COR-L47 (cell line): ENCODE data around the gene PILRB.
"Not testable (repeated sequence)": the region's sequence is repeated elsewhere in the genome, so short reads cannot be mapped to it uniquely, and the experiment has no call there.

Experiments used
- DNase-seq: peaks from one replicate; lab custom pipeline; 2025; lab: John Stamatoyannopoulos, UW

The PILRB gene

DNA sequence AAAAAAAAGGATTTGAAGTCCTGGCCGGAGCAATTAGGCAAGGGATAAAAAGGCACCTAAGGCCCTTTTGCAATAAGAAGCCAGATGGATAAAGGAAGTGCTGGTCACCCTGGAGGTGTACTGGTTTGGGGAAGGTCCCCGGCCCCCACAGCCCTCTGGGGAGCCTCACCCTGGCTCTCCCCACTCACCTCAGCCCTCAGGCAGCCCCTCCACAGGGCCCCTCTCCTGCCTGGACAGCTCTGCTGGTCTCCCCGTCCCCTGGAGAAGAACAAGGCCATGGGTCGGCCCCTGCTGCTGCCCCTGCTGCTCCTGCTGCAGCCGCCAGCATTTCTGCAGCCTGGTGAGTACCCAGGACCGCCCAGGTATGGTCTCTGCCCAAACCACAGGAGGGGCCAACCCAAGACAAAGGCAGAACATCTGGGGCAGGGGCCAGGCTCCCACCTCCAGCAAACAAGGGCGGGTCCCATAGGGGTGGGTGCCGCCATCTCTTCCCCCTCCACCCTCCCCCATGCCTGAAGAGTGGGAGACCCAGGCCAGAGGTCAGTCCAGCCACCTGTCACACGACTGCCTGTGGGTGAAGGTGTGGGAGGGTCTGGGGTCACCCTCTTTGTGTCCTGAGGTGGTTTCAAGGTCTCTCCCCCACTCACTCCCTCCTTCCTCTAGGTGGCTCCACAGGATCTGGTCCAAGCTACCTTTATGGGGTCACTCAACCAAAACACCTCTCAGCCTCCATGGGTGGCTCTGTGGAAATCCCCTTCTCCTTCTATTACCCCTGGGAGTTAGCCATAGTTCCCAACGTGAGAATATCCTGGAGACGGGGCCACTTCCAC, at the start of gene PILRB:
Gene PILRB, plus strand, starts transcription at position 91 of the 830 bp plus-strand sequence. Its CDS starts 186 bp downstream, at position 277.
- DNase-seq, result no peak

DNA sequence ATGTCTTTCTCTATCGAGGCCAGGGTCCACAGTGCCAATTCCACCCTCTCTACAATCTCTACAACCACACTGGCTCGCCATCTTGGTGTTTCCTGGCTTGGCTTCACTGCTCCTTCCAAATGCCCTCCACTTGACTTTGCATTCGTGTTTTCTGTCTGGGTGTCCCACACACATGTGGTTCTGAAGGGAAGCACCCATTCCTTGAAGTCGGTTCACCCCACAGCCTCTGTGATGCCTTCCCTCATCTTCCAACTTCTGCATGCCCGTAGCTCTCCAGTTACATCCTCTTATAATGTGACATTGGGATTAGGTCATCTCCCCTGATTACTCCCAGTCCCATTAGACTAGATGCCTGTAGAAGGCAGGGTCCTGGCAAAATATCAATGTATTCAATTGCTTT, 39.6 kb upstream of the PILRB start:
- not testable (repeated sequence) for DNase-seq

DNA sequence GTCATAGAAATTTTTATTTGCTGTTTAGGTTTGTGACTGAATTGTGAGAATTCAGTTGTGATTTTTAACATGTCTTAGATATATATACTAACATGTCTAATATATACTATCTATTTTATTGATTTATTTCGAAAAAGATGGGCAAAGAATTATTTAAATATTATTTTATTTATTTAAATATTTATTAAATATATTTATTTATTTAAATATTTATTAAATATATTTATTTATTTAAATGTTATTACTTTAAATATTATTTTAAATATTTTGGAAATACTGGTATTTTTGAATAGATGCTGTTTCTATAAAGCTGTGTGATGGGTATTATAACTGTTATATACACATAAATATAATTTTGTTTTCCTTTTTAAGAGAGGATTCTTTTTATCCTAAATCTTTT, 36.3 kb upstream of the PILRB start:
- not testable (repeated sequence) for DNase-seq

DNA sequence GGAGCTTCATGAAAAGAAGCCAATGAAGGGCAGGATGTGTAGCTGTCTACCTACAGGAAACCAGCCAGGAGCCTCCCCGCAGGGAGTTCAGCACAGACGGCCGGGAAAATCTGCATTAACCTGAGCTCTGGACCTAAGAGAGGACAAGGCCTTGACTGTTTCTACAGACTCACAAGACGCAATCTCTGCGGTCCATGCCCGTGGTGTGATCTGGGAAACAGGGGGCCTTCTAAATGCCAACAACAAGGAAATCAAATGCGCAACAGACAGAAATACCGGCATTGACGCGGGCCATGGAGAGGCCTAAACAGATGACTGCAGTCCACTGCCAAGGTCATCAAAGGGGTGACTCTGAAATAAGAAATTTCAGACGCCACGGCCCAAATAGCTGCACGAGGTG, 33.7 kb upstream of the PILRB start:
- DNase-seq, result not testable (repeated sequence)

DNA sequence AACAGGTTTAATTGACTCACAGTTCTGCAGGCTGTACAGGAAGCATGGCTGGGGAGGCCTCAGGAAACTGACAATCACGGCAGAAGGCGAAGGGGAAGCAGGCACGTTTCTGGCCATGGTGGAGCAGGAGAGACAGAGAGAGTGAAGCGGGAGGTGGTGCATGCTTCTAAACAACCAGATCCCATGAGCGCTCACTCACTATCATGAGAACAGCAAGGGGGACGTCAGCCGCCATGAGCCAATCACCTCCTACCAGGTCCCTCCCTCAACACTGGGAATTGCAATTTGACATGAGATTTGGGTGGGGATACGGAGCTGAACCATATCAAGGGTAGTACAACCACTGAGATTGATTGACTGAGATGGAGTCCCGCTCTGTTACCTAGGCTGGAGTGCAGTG, 32.2 kb upstream of the PILRB start:
- not testable (repeated sequence) for DNase-seq

DNA sequence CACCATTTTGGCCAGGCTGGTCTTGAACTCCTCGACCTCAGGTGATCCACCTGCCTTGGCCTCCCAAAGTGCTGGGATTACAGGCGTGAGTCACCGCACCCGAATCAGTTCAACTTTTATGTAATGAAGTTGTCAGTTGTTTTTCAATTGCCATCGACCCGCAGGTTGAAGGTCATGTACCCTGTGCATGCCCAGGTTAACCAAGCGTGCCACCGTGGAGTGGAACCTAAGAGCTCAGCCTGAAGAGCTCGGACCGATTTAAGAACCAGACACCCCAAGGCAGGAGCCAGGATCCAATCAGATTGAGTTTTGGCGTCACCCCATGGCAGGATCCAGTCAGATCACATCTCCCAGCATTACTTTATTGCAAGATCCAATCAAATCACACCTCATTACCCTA, 31.0 kb upstream of the PILRB start:
- DNase-seq, result not testable (repeated sequence)

DNA sequence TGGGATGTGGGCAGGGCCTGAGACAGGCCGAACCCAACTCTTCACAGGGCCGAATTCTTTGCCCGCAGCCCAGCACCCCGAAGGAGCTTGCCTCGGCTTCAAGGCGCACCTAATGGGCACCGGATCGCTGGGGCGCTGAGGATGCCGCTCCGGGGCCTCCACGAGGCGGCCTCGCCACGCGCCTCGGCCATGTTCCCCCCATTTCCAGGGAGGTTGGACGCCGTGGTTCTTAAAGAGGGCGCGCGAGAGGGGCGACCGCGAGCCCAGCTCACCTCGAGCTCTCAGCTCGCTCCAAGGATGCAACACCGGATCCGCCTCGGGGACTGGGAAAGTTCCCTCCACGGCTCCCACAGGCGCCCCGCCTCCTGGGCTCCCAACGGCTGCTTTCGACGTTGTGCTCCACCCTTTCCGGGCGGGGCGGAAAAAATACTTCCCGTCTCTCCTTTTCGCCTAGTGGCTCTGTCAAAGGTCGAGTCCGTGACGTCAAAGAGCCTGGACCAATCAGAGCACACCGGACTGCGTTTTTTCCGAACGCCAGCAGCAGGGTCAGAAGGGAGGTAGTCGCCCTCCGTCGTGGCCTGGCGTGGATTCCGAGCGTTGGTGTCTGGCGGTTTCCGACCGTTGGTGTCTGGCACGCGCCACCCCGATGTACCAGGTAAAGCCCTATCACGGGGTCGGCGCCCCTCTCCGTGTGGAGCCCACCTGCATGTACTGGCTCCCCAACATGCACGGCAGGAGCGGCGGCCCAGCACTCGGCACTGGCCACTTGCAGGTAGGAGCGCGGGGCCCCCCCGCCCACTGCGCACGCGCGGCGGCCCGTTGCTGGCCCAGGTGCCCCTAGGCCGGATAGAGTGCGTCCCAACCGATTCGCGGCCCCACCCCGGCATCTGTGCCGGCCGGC, 22.1 kb upstream of the PILRB start:
- DNase-seq, result peak; percentile 88

DNA sequence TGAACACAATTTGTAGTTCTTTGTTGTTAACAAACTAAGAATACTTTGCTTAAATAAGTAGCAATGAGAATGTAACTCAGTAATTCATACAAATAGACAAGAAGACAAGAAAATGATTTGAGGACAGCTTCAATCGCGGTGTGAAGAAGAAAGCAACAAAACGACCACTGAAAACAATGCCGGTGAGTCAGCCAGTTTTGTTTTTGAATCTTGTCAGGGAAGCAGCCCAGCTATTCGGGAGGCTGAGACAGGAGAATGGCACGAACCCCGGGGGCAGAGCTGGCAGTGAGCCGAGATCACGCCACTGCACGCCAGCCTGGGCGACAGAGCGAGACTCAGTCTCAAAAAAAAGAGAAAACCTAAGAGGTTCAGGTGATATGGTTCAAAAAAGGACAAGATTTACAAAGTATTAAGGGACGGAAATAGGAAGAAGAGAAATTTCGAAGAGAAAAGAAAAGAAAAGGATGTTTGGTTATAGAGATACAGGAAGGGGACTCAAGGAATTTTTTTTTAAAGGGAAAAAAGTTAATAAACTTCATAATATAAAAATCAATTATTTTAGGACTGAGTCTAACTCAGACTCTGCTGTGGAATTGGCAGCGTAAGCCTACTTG, 19.7 kb upstream of the PILRB start:
- DNase-seq, result not testable (repeated sequence)

DNA sequence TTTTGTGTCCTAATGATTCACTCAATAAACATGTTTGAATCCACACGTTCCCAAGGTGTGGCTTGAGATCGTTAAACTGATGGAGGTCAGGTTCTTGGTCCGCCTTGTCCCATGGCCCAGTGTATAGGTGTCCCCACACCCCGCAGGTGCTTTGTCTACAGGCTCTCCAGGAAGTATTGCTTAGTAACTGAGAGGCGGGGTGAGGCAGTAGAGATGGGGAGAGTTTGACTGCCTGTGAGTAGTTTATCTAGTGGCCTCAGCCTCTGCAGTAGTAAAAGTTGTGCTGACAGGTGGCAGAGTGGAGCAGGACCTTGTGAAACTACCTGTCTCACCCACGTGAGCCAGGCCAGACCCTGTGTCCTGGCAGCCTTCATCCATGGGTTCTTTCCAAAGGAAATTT, 16.6 kb upstream of the PILRB start:
- DNase-seq, result not testable (repeated sequence)

DNA sequence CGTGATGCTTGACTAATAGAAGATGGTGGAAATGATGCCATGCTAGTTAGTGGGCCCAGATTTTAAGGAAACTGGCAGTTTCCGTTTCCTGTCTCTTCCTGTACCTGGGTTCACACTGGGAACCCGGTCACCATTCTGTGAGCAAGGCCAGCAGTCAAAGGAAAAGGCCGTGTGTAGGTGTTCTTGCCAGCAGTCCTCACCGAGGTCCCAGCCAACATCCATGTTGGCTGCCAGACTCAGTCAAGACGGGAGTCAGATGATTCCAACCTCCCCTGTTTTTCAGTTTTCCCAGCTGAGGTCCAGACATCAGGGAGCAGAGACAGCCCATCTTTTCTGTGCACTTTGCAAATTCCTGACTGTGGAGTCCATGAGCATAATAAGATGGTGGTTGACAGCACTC, 15.2 kb upstream of the PILRB start:
- no peak for DNase-seq

DNA sequence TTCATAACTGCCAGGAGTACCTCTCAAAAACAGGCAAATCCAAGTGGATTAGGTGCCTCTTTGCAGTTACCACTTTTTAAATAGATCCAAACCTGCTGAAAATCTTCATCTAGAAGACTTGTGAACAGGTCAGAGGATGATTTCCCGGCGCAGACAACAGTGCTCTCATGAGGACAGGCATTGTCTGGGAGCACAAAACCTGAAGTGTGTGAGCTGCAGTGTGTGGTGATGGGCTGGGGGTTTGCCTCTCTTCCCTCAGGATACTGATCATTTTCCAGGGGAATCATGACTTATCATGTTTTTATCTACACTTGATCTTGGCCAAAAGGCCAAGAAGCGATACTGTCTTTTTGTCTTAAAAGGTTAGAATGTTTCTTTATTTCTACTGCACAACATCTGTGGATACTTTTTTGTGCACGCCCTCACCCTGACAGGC, 13.8 kb upstream of the PILRB start:
- DNase-seq, result not testable (repeated sequence)

DNA sequence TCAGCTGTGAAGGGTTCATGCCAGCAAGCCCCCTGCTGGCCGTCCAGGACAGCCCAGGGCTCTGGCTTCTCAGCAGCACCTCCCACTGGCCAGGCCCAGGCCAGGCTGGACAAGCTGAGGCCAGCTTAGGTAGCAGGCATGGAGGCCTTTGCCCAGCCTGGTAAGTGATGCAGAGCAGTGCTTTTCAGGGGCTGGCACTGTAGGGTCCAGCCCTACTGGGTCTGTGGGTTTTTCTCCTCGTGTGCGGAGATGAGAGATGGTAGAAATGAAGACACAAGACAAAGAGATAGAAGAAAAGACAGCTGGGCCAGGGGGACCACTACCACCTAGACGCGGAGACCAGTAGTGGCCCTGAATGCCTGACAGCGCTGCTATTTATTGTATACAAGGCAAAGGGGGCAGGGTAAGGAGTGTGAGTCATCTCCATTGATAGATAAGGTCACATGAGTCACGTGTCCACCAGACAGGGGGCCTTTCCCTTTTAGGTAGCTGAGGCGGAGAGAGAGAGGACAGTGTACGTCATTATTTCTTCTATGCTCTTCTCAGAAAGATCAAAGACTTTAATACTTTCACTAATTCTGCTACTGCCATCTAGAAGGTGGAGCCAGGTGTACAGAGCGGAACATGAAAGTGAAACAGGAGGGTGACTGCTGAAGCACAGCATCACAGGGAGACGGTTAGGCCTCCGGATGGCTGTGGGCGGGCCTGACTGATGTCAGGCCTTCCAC, 13.2 kb upstream of the PILRB start:
- not testable (repeated sequence) for DNase-seq

DNA sequence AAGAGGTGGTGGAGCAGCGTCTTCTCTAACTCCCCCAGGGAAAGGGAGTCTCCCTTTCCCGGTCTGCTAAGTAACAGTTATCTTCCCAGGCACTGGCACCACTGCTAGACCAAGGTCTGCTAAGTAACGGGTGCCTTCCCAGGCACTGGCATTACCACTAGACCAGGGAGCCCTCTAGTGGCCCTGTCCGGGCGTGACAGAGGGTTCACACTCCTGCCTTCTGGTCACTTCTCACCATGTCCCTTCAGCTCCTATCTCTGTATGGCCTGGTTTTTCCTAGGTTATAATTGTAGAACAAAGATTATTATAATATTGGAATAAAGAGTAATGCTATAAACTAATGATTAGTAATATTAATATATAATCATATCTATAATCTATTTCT, 12.6 kb upstream of the PILRB start:
- DNase-seq, result not testable (repeated sequence)

DNA sequence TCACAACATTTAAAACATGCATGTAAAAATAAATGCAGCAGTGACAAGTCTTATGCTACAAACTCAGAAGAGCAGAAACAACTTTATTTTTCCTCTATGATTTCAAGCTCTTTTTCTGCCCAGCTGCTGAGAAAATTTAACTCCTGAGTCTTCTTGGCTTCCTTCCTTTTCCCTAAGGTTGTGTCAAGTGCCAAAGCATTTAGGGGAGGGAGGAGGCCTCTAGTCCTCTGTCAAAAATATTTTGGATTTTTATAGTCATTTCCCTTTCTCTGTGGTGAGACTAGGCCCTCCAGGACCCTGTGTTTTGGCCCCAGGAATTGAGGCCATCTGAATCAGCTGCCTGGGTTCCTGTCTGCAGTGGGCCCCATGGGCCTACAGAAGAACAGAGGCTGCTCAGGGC, 11.0 kb upstream of the PILRB start:
- DNase-seq, result no peak

DNA sequence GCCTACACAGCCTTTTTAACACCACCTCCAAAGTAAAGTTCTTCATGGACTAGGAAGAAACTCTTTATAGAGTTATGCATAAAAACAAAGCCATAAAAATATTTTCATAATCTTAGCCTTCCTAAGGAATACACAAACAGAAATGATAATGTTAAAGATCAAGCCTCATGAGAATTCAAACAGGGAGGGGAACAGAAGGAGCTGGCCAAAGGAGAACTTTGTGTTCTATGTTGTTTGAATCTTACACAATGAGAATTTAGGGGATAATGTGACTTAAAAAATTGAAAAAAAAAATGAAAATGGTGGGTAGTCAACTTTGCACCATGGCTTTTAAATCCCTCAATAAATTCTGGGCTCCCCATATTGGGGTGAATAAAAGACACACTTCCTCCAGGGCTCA, 9.1 kb upstream of the PILRB start:
- DNase-seq, result no peak

DNA sequence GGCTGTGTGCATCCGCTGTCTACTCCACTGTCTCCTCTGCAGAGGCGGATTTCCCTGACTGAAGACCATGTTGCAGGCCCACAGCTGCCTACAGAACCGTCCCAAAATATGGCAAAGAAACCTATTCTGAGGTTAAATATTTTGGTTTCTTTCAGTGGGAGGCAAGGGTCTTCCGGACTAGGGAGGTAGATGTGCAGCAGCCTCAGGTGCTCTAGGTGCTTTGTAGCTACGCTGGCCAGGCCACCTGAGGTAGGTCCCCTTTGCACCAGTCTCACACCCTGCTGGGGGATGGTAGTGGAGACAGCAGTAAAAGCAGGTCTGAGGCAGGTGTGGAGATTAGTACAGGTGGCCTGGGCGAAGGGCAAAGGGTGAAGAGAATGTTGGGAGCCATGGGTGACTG, 8.2 kb upstream of the PILRB start:
- DNase-seq, result no peak

DNA sequence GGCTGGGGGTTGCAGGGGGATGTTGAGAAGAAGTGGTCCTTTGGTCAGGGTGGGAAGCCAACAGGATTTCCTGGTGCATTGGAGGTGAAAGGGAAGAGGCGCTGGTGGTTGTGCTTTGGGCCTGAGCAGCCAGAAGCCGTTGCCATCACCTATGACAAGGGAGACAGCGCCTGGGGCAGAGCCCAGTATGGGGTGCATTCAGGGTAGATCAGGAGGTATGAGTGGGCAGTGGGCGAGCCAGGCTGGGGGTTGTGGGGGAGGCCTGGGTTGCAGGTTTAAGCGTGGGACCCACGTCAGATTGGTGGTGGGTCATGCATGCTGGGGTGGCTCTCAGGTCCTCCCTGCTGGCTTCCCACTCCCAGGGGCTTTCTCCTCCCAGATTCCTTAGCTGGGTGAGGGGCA, 6.3 kb upstream of the PILRB start:
- DNase-seq, result no peak

DNA sequence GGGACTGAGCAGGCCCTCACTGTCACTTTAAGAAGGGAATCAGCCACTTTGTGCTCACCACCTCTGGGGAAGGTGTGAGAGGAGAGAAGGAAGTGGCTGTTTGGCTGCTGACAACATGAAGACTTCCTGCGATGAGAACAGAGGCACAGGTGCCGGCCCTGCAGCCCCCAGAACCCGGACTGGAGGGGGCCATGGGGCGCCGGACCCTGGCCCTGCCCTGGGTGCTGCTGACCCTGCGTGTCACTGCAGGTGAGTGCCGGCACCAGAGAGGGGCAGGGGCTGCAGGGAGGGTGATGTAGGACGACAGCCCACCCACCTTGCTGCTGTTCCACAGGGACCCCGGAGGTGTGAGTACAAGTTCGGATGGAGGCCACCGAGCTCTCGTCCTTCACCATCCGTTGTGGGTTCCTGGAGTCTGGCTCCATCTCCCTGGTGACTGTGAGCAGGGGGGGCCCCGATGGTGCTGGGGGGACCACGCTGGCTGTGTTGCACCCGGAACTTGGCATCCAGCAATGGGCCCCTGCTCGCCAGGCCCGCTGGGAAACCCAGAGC, 5.6 kb upstream of the PILRB start:
- not testable (repeated sequence) for DNase-seq

DNA sequence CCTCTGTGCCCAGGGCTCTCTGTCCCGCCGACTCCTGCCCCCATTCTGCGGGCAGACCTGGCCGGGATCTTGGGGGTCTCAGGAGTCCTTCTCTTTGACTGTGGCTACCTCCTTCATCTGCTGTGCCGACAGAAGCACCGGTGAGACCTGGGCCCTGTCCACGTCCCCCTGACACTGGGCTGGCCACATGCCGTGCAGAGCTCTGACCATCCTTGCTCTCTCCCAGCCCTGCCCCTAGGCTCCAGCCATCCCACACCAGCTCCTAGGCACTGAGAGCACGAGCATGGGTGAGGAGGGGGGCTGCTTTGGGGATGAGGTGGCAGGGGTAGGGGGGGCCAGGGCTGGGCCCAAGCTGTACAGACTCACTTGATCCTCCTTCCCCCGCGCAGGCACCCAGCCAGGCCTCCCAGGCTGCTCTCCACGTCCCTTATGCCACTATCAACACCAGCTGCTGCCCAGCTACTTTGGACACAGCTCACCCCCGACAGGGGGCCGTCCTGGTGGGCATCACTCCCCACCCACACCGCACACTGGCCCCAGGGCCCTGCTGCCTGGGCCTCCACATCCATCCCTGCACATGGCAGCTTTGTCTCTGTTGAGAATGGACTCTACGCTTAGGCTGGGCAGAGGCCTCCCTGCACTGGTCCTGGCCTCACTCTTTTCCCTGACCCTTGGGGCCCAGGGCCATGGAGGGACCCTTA, 4.8 kb upstream of the PILRB start:
- DNase-seq, result no peak

DNA sequence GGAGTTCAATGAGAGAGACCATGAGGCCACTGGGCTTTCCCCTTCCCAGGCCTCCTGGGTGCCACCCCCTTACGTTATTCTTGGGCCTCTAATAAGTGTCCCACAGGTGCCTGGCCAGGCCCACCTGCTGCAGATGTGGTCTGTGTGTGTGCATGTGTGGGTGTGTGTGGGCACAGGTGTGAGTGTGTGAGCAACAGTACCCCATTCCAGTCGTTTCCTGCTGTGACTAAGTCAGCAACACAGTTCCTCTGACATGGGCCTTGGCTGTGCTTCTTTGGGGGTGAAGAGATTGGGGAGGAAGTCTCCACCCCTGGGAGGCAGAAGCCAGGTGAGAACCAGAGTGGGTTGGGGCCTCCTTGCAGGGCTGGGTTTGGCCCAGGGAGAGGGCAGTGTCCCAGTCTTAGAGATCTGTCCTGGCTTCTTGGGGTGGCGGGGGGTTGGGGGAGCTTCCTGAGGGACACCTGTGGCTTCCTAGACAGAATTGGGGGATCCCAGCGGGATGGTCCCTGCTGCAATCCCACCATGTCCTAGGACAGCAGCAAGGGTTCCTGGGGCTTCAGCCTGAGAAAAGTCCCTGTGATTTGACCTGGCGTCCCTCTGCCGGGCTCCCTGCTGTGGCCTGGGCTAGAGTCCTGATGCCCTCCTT, 4.1 kb upstream of the PILRB start:
- DNase-seq, result no peak
